Epithelial cell of proximal tubule (primary cell): ENCODE measurements around the gene CUX1. TPM values are rescaled to one million over a fixed set of nuclear protein-coding genes. Genes with fewer than 3 reads are reported as not detected.
A peak's percentile ranks its signal among the peaks of the same experiment; 100 is the strongest.

Experiments
- DNase-seq: peaks from one replicate; pipeline ENCODE4 v3.0.0-alpha.2; 2011; ENCODE audit warnings: low read depth
- H3K4me3 ChIP-seq: 2 replicates; pipeline ENCODE4 v1.5.1; 2011; ENCODE audit warnings: low read depth, mild to moderate bottlenecking, low read length
- total RNA-seq: library from RNA; depleted of rRNA; stranded (reverse); fragments of >200 nt; gene quantifications from 2 replicates; pipeline ENCODE4 v1.2.3, GENCODE V29; 2015
- TF ChIP-seq, protein P1 (sequence below): conservative IDR thresholded peaks from 2 replicates; pipeline ENCODE4 v1.5.1; 2012; ENCODE audit warnings: low read depth, mild to moderate bottlenecking, low read length

The CUX1 gene
- total RNA-seq, 1 donor from 2014 or later: 37.3 TPM

DNA sequence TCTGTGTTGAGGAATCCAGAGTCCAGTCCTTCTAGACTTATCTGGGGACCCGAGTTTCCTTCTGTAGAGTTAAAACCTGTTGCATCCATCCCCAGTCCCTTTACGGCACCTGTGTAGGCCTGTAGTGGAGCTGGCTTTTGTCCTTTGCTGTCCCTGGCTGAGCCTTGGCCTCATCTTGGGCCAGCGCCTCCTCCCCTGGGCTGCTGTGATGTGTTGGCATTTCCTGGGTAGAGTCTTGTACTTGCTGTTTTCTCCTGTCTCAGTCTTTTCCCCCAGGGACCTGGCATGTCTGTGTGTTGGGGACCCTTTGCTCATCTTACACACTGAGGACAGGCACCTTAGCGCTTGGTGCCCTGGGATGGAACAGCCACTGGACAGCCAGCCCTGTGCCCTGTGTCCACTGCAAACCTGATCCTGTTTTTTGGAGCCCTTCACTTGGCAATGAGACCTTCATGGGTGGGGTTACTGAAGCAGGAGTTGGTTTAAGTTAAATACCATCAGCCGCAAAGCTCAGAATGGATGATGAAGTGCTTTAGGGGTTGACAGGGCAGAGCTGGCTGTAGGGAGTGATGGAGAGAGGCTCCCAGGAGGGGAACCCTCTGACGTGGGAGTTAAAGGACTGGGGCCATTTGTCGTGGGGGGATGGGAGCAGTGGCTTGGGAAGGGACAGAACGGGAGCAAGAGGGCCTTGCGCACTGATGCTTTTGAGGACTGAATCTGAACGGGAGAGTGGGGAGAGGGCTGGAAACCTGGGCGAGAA lies 50.9 kb downstream of the CUX1 start:
- DNase-seq: no peak
- TF ChIP-seq, protein P1, sequence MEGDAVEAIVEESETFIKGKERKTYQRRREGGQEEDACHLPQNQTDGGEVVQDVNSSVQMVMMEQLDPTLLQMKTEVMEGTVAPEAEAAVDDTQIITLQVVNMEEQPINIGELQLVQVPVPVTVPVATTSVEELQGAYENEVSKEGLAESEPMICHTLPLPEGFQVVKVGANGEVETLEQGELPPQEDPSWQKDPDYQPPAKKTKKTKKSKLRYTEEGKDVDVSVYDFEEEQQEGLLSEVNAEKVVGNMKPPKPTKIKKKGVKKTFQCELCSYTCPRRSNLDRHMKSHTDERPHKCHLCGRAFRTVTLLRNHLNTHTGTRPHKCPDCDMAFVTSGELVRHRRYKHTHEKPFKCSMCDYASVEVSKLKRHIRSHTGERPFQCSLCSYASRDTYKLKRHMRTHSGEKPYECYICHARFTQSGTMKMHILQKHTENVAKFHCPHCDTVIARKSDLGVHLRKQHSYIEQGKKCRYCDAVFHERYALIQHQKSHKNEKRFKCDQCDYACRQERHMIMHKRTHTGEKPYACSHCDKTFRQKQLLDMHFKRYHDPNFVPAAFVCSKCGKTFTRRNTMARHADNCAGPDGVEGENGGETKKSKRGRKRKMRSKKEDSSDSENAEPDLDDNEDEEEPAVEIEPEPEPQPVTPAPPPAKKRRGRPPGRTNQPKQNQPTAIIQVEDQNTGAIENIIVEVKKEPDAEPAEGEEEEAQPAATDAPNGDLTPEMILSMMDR: no peak
- no peak overlapping the region for H3K4me3 ChIP-seq

DNA sequence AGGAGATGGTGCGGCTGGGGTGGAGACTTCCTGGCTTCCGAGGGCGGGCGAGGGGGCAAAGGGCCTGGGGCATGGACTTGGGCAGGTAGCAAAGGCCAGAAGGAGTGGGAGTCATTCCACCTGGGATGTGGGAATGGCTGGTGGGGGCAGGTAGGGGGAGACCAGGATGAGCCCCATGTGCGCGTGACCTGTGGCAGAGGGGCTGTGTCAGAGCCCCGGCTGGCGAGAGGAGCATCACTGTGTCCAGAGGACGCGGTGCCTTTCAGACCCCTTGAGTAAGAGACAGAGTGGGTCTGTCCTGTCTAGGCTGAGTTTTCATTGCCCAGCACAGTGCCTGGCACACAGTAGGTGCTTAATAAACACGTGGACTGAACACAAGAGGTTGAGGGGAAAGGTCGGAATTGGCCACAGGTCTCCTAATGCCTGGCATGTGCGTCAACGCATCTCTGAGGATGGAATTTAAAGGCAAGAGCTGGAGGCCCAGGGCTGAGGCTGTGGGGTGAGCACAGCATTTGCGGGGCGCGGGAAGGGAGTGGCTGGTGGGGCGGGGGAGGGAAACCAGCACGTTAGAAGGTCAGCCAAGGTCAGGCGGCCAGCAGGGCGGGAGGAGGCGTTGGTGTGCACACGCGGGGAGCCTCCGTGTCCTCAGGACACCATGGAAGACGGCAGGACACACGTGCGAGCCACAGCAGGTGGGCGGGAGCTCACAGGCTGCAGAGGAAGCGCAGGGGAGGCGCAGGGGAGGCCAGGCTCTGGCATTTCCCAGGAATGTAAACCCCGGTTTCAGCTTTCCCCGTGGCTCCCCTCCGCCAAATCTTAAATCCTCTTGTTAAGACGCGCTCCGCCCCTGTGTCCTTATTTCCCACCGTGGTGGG lies 51.8 kb downstream of the CUX1 start:
- DNase-seq: no peak
- H3K4me3 ChIP-seq: no peak overlapping the region
- TF ChIP-seq, protein P1: no peak

DNA sequence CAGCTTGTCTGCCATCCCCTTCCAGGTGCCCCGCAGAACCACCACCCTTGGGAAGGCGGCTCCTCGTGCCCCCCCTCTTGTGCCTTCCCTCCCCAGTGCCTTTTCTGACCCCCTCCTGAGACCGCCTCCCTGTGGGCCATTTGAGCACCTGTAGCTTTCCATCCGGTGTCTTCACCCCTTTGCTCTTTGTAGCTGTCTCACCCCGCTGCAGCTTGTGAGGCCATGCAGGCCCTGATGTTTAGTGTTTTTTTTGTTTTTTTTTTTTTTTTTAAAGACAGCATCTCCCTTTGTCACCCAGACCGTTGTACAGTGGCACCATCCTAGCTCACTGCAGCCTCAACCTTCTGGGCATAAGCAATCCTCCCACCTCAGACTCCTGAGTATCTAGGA lies 52.5 kb downstream of the CUX1 start:
- no peak overlapping the region for H3K4me3 ChIP-seq
- DNase-seq: no peak
- TF ChIP-seq, protein P1: no peak

DNA sequence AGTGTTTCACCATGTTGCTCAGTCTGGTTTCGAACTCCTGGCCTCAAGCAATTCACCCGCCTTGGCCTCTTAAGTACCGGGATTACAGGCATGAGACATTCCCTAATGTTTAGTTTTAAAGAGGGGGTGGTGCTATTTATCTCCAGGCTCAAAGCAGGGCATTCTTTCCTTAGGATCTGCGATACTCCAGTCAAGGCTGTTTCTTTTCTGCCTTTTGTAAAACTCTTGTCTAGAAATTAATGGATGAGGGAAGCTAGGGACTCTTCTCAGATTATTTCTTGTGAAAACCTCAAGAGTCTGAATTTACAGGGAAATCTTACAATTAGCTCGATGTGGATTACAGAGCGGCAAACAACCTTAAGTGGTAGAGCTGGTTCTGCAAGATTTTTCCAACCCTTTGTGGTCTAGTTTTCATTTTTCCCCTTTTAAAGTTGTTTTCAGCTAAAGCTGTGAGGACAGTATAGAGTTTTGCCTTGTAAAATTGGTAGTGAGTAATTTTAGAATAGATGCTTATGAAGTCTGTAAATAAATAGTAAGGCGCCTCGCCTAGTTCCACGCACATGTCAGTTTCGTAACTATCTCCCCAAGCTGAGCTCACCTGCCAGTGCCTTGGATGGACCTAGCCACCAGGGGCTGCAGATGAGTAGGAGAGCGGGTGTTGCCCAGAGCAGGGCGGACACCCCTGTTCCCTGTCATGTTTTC lies 53.1 kb downstream of the CUX1 start:
- no peak for DNase-seq
- no peak overlapping the region for H3K4me3 ChIP-seq
- TF ChIP-seq, protein P1: peak; percentile 38

GRCh38 chr7:101871351-101871750 lies 53.9 kb downstream of the CUX1 start:
- H3K4me3 ChIP-seq: no peak overlapping the region
- TF ChIP-seq, protein P1: no peak
- no peak for DNase-seq

- DNase-seq: no peak
- no peak overlapping the region for H3K4me3 ChIP-seq
- TF ChIP-seq, protein P1: no peak
These were observed 56.6 kb downstream of the CUX1 start for GRCh38 chr7:101874028-101874427.
